CD4-positive, alpha-beta T cell treated with Interleukin-17A for 4 hours (primary cell): ENCODE data around the gene TAF11.
"Not testable (repeated sequence)": the region's sequence is repeated elsewhere in the genome, so short reads cannot be mapped to it uniquely, and the experiment has no call there.

Source experiments
- DNase-seq: peaks from one replicate; pipeline ENCODE4 v3.0.0-alpha.2; 2020; ENCODE audit warnings: mixed read lengths

Gene TAF11

DNA sequence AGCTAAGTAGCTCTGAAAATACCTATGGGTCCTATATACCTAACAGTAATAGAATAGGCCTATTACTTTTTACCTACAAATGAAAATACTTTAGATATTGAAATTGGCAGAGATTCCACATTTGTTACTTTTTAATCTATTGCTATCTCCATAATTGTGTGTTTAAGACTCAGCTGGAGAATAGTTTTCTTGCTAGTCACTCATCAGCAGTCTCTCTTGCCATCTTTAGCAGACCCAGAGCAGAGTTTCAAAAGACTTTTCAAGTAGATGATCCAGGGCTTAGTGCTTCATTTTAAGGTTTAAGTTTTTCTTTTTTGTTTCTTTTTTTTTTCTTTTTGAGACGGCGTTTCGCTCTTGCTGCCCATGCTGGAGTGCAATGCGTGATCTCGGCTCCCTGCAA is 14.1 kb upstream of the TAF11 start:
- DNase-seq: no peak

GRCh38 chr6:34900321-34901031 is 12.6 kb upstream of the TAF11 start:
- DNase-seq: no peak

DNA sequence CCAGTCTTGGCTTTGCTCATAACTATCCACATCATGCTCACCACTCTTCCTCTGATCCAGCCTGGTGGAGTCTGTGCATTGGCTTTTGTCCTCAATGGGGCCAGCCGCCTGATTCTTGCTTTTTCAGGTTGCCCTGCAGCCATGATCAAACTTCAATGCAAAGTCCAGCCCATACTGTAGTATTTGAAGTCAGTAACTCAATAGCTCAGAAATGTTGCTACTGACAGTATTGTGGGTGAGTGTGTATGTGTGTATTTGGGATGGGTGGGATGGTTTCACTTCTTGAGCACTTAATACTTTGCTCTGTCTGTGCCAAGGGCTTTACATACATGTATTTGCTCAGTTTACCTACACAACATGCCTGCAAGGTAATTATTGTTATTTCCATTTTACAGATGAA is 11.9 kb upstream of the TAF11 start:
- not testable (repeated sequence) for DNase-seq

DNA sequence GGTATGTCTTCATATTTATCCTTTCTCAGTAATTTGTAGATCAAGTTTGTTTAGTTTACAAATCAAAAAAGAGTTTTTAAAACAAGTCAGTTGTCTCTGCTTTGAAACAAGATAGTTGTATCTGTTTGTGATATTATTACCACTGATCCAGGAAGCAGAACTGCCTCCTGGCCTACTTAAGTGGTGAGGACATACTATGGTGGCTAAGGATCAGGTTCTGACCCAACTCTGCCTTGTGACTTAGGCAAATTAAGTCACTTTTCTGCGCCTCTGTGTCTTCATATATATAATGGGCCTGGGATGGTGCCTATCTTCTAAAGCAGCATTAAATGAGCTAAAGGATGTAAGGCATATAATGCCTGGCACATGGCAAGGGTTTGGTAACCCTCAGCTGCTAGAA is 9.9 kb upstream of the TAF11 start:
- DNase-seq: no peak

DNA sequence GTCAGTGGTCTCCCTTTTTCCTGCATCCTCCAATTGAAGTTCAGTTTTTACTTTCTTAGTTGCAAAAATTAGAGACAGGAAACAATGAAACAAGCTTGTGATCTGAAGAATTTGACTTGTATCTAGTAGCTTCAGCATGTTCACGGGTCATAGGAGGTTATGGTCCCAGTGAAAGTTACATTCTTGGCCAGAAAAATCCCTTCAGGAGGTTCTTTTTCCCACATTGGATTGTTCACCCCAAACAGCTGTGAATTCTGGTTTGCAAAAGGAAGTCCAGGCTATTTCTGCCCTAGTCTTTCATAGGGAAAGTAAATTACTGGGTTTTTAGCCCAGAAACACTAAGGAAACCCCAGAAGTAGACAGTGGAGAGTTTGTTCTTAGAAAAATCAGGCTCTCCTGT is 9.3 kb upstream of the TAF11 start:
- no peak for DNase-seq

DNA sequence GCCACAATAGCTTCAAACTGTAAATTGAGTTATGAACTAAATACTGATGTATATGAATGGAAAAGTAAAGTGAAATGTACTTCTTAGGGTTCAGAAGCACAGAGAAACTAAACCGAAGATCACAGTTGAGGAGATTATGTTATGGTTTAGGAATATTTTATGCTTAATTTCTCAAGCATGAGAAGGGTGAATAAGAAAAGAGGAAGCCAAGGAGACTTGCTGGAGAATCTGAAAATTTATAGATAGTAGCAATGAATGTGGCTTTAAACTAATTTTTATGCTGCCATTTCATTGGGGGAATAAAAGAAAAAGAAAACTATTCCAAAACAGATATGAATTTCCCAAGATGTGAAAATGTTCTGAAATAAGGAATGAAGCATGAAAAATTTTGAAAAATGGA is 6.9 kb upstream of the TAF11 start:
- DNase-seq: no peak

DNA sequence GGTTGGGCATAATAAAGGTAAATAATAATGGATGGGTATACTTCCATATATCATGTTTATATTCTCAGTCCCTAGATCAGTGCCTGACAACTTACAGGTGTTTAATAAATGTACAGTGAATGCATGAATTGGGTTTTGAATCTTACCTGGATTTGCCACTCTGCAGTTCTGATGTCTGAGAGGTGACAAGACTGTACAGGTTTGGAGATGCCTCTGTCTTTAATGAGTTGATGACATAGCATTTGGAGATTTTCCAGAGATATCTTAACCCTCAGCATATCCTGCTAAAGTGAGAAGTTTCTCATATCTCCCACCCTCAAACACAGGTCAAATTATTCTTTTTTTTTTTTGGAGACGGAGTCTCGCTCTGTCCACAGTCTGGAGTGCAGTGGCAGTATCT is 3.5 kb upstream of the TAF11 start:
- no peak for DNase-seq

DNA sequence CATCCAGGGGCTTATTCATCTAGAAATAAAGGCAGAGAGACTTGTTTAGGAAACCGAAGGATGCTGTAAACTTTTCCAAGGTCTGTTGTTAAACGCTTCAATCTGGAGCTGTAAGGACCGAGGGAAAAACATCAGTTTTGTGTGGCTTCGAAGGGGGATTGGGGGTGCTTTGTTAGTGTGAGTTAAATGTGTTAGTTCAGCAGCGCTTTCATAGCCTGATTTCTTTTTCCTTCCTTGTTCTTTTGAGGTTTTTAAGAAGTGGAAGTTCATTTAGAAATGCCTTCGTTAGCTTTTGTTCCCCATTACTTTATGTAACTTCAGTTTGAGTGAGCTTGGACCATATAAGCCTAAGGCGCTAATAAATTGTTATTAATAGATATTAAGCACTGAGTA is 2.7 kb upstream of the TAF11 start:
- no peak for DNase-seq

- DNase-seq: peak; percentile 94
These were observed 1.2 kb upstream of the TAF11 start, which contains the start of gene ANKS1A for GRCh38 chr6:34888874-34889555. ANKS1A (plus strand) TSS chr6:34889255; CDS start chr6:34889403, 148 bp downstream.

GRCh38 chr6:34888514-34888856 is 643 bp upstream of the TAF11 start:
- DNase-seq: no peak

DNA sequence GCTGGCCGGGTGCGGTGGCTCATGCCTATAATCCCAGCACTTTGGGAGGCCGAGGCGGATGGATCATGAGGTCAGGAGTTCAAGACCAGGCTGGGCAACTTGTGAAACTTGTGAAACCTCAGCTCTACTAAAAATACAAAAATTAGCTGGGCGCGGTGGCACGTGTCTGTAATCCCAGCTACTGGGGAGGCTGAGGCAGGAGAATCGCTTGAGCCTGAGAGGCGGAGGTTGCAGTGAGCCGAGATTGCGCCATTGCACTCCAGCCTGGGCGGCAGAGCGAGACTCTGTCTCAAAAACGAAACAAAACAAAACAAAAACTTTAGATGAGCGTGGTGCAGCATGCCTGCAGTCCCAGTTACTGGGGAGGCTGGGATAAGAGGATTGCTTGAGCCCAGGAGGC is 2.0 kb downstream of the TAF11 start:
- DNase-seq: not testable (repeated sequence)

GRCh38 chr6:34884996-34885395 is 2.8 kb downstream of the TAF11 start:
- no peak for DNase-seq

- not testable (repeated sequence) for DNase-seq
These were observed 3.8 kb downstream of the TAF11 start for GRCh38 chr6:34884073-34884472.

DNA sequence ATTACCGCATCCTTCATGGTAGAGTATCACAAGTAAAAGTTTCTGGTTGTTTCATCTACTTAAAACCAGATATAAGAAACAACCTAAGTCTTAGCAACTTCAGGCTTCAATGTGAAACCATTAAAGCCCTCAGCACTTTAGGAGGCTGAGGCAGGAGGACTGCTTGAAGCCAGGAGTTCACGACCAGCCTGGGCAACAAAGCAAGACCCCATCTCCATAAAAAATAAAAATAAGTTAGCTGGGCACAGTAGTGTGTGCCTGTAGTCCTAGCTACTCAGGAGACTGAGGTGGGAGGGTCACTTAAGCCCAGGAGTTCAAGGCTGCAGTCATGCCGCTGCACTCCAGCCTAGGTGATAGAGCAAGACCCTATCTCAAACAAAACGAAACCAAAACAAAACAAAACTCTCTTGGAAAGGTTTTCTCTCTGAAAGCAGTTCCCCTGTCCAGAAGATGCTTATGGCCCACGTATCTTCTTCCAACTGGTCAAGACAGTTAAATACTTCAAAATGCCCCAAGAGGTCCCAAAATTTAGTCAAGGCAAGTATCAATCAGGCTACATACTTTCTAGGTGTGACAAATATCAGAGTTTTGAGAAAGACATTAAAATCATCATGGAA is 9.9 kb downstream of the TAF11 start:
- DNase-seq: no peak

DNA sequence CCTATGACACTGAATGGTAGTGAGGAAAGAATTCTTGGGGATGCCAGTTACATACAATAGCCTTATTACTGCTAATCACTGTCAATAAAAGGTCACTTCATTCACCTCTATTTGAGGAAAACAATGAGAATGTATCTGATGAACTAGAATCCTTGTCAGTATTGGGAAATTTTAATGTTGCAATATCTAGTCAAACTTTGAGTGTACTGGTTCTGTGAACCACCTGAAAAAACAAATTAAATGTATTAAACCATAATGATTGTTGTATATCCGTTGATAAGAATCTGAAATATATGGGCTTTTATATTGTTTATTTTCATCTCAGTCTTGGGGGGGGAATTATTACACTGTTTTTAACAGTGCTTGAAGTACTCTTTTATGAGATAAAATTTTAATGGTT is 10.6 kb downstream of the TAF11 start:
- DNase-seq: no peak

DNA sequence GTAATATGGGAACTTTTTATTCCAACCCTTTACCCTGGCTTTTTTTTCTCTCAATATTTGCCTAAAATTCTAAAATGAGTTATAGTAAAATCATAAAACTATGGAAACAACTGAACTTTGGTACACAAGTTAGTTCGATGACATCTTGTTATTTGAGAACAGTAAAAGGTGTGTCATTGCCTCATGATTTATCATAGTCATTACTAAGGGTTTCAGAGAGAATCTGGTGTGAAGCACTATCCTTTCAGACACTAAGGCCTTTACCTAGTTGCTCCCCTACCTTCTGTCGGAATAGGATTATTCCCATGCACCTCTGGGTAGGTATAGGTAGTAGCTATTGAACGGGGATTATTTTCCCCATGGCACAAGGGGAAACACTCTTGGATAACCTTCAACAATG is 11.4 kb downstream of the TAF11 start:
- no peak for DNase-seq

- no peak for DNase-seq
These were observed 12.3 kb downstream of the TAF11 start for GRCh38 chr6:34875292-34876213.

DNA sequence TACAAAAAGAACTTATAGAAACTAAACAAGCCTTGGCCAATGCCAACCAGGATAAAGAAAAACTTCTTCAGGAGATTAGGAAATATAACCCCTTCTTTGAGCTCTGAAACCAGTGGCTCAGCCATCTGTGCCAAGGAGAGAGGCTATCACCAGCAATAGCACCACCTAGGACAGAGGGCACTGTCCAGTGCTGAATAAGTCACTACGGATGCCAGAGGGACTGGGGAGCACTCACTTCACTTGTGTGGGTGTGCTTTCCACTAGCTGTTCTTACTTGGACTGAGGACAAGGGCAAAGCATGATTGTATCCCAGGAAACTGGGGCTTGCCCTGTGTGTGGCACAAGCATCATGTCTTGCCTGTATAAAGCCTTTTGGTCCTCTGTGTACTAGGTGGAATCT is 15.5 kb downstream of the TAF11 start:
- DNase-seq: no peak

- DNase-seq: no peak
These were observed 16.0 kb downstream of the TAF11 start for GRCh38 chr6:34871853-34872252.

GRCh38 chr6:34867484-34867883 is 20.4 kb downstream of the TAF11 start:
- no peak for DNase-seq

DNA sequence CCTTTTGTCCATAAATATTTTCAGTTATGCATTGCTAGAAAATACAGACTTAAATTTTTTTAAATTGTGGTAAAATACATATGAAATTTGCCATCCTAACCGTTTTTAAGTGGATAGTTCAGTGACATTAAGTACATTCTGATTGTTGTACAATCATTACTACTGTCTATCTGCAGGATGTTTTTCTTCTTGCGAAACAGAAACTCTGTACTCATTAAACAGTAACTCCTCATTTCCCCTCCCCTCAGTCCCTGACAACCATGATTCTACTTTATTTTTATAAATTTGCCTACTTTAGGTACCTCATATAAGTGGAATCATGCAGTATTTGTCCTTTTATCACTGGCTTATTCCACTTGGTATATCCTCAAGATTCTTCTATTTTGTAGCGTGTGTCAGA is 21.3 kb downstream of the TAF11 start:
- DNase-seq: no peak

DNA sequence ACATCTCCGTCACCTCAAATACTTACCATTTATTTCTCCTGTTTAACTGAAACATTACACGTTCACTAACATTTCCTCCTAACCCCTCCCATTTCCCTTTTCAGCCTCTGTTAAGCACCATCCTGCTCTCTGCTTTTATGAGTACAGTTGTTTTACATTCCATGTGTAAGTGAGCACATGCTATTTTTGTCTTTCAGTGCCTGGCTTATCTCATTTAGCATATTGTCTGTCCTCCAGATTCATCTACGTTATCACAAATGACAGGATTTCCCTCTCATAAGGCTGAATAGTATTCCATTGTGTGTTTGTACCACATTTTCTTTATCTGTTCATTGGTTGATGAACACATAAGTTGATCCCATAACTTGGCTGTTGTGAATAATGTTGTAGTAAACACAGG is 22.7 kb downstream of the TAF11 start:
- no peak for DNase-seq

- DNase-seq: no peak
These were observed 23.8 kb downstream of the TAF11 start for GRCh38 chr6:34864007-34864406.
